ENCODE results near the gene IDH3A. TPM values are rescaled to one million over a fixed set of nuclear protein-coding genes. Genes with fewer than 3 reads are reported as not detected.

Gene IDH3A
- total RNA-seq, 1 experiment from 2014 or later, result 40.2 TPM

DNA sequence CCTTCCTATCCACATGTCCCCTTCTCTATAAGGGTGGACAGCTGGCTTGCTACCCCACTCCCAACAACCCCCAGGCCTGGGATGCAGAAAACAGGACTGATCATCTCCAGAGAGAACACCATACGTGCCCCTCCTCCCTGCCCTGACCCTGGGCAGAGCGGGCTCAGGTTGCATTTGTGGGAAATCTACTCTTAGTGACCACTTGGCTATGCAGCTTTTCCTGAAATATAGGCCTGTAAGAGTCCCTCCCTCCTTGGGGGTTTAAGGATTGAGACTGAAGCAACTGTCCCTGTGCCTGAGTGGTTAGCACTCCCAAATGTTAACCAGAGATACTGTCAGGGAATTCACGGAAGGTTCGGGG, 45.1 kb upstream of the IDH3A start:
- H2AK5ac ChIP-seq (ENCODE audit: insufficient read length, low read length), result no peak overlapping the region
- TF ChIP-seq, protein P1, sequence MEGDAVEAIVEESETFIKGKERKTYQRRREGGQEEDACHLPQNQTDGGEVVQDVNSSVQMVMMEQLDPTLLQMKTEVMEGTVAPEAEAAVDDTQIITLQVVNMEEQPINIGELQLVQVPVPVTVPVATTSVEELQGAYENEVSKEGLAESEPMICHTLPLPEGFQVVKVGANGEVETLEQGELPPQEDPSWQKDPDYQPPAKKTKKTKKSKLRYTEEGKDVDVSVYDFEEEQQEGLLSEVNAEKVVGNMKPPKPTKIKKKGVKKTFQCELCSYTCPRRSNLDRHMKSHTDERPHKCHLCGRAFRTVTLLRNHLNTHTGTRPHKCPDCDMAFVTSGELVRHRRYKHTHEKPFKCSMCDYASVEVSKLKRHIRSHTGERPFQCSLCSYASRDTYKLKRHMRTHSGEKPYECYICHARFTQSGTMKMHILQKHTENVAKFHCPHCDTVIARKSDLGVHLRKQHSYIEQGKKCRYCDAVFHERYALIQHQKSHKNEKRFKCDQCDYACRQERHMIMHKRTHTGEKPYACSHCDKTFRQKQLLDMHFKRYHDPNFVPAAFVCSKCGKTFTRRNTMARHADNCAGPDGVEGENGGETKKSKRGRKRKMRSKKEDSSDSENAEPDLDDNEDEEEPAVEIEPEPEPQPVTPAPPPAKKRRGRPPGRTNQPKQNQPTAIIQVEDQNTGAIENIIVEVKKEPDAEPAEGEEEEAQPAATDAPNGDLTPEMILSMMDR (conservative IDR thresholded peaks at IDR 0.05), result no peak
- Mint-ChIP-seq H3K36me3 (ENCODE audit: insufficient read depth in 1 of 3, low read depth in 3 of 3) (peaks cover 4 to 14% (median 7%) of the 10 kb centered on the region in 3 experiments; a peak in 5 of 7 replicates), H3K27me3 (ENCODE audit: low read depth) (peaks cover 3% of the 10 kb centered on the region; the same call in 1 of the 2 replicates), H3K4me3 (no peak overlapping the region), H3K27ac (no peak overlapping the region), H3K4me1 (peaks cover 0 to 5% of the 10 kb centered on the region in 2 experiments; a peak in 2 of 4 replicates), H3K9me3 (no peaks in the 10 kb centered on the region)
- H3K14ac ChIP-seq (ENCODE audit: insufficient read depth, low read length), result no peak overlapping the region
- H2BK15ac ChIP-seq (ENCODE audit: low read depth, low read length), result no peak overlapping the region
- H3K23me2 ChIP-seq (ENCODE audit: insufficient read length, low read depth, low read length, poor library complexity, severe bottlenecking), result no peaks in the 10 kb centered on the region
- H4K8ac ChIP-seq (replicated peaks; ENCODE audit: insufficient read length, low read depth, low read length), result no peak overlapping the region
- no CpG with 5 or more reads among the region's 4 CpGs for WGBS (ENCODE audit: extremely low coverage, insufficient read length, low lambda C conversion rate)
- H2AFZ ChIP-seq (ENCODE audit: low read length), result no peak overlapping the region
- H3K9ac ChIP-seq (ENCODE audit: extremely low read depth, insufficient read length, low read length), result no peak overlapping the region
- H4K20me1 ChIP-seq (ENCODE audit: control insufficient read depth, insufficient read depth, insufficient read length), result no peaks in the 10 kb centered on the region
- H3K4me1 ChIP-seq (ENCODE audit: insufficient read depth, low read length), result no peaks in the 10 kb centered on the region
- H2BK120ac ChIP-seq (ENCODE audit: low read depth, low read length, poor library complexity, severe bottlenecking), result no peak overlapping the region
- DNase-seq, result no peak
- H2BK20ac ChIP-seq (ENCODE audit: low read depth, low read length, poor library complexity, severe bottlenecking), result no peak overlapping the region
- H3T11ph ChIP-seq (ENCODE audit: low read length), result no peak overlapping the region
- H3K27me3 ChIP-seq (ENCODE audit: insufficient read depth, low read length), result no peaks in the 10 kb centered on the region
- no peak overlapping the region for H3K56ac ChIP-seq (ENCODE audit: insufficient read length, low read depth, low read length)
- no peaks in the 10 kb centered on the region for H3K79me2 ChIP-seq (ENCODE audit: insufficient read depth, low read length)
- no peaks in the 10 kb centered on the region for H3K79me1 ChIP-seq (ENCODE audit: insufficient read depth, low read depth, low read length, poor library complexity, severe bottlenecking)
- H4K5ac ChIP-seq (ENCODE audit: insufficient read length, low read depth, low read length), result no peak overlapping the region
- no peak overlapping the region for H3K18ac ChIP-seq (ENCODE audit: insufficient read length, low read depth, low read length)
- H3K4ac ChIP-seq (ENCODE audit: low read depth, low read length), result no peak overlapping the region
- H3K27ac ChIP-seq (ENCODE audit: insufficient read length, low read depth, low read length), result no peak overlapping the region
- no peaks in the 10 kb centered on the region for H3K9me3 ChIP-seq (ENCODE audit: control insufficient read depth, low read depth, low read length)
- H2BK12ac ChIP-seq (ENCODE audit: insufficient read length, low read depth, low read length), result no peak overlapping the region
- H4K91ac ChIP-seq (ENCODE audit: insufficient read length, low read depth, low read length), result no peak overlapping the region
- H3K4me2 ChIP-seq (ENCODE audit: insufficient read depth, insufficient read length, low read length), result no peak overlapping the region
- no peak overlapping the region for H3K23ac ChIP-seq (ENCODE audit: insufficient read length, low read depth, low read length)
- H2BK5ac ChIP-seq (ENCODE audit: insufficient read length, low read length), result no peak overlapping the region
